Peyer's patch (tissue), 4 donors: ENCODE data around the gene MCCC1.

Experiments used
- CTCF ChIP-seq, 6 experiments: fragments of 450-650 bp in 4 of 6; fragments of 200-600 bp in 2 of 6; sonication (generic) in 1 of 6; IDR thresholded peaks; one replicate each; pipeline ENCODE4 v1.5.1; 2017 to 2019; ENCODE audit warnings: antibody characterized with exemption in 6 of 6, mild to moderate bottlenecking in 3 of 6, moderate library complexity in 1 of 6
- POLR2A ChIP-seq, 2 donors: fragments of 450-650 bp; IDR thresholded peaks; one replicate each; pipeline ENCODE4 v1.5.1; 2017; ENCODE audit warnings: antibody characterized with exemption in 2 of 2, mild to moderate bottlenecking in 2 of 2, moderate library complexity in 2 of 2

GRCh38 chr3:183085634-183086390 is 13.5 kb downstream of the MCCC1 start:
- TF ChIP-seq CTCF (IDR thresholded peaks at IDR 0.05) (peak in 2 of 6 experiments; percentile 16 to 17), POLR2A (IDR thresholded peaks at IDR 0.05) (no peak)
